ENCODE data around the gene ANKRD26. TPM values are rescaled to one million over a fixed set of nuclear protein-coding genes. Genes with fewer than 3 reads are reported as not detected.

Gene ANKRD26
- total and polyA plus RNA-seq, 10 donors, result 1.7 to 19.7 (median 8.5) TPM

GRCh38 chr10:26994743-26995142, 105.6 kb downstream of the ANKRD26 start:
- Histone ChIP-seq H3K9me3 (peaks cover 0 to 12% (median 0%) of the 10 kb centered on the region in 8 donors), H3K4me1 (no peaks in the 10 kb centered on the region), H3K36me3 (peaks cover 0 to 5% (median 0%) of the 10 kb centered on the region in 6 donors), H3K27ac (no peak overlapping the region), H3K27me3 (replicated peaks in 1 of 7) (no peaks in the 10 kb centered on the region), H3K4me3 (no peak overlapping the region)
- TF ChIP-seq POLR2AphosphoS5 (IDR thresholded peaks at IDR 0.05) (no peak), POLR2A (IDR thresholded peaks at IDR 0.05) (no peak), CTCF (IDR thresholded peaks at IDR 0.05 in 8 of 11, conservative IDR thresholded peaks at IDR 0.05 in 3 of 11) (no peak)
- intact Hi-C loops (cut with DNase I; ENCODE audit: low total_unique reads), result no loop called here
- 92 to 100% (median 97%) methylated on average over 3 of the region's 3 CpGs for WGBS, 5 donors
- DNase-seq, result no peak

GRCh38 chr10:26987851-26988250, 112.4 kb downstream of the ANKRD26 start:
- intact Hi-C loops (cut with DNase I; ENCODE audit: low total_unique reads), result no loop called here
- H3K9me3 ChIP-seq, result no peaks in the 10 kb centered on the region
- TF ChIP-seq POLR2A (IDR thresholded peaks at IDR 0.05) (no peak), CTCF (IDR thresholded peaks at IDR 0.05 in 8 of 11, conservative IDR thresholded peaks at IDR 0.05 in 3 of 11) (no peak), POLR2AphosphoS5 (IDR thresholded peaks at IDR 0.05) (no peak)
- H3K4me3 ChIP-seq, result no peak overlapping the region
- no peaks in the 10 kb centered on the region for H3K4me1 ChIP-seq
- WGBS, 5 donors, result 89 to 100% (median 91%) methylated on average over 1 of the region's 1 CpG
- no peak for DNase-seq
- H3K36me3 ChIP-seq, result no peaks in the 10 kb centered on the region
- H3K27me3 ChIP-seq (replicated peaks in 1 of 7), result no peaks in the 10 kb centered on the region
- no peak overlapping the region for H3K27ac ChIP-seq

GRCh38 chr10:26983156-26983555, 117.1 kb downstream of the ANKRD26 start:
- H3K36me3 ChIP-seq, result no peaks in the 10 kb centered on the region
- intact Hi-C loops (cut with DNase I; ENCODE audit: low total_unique reads), result no loop called here
- no peaks in the 10 kb centered on the region for H3K4me1 ChIP-seq
- TF ChIP-seq POLR2AphosphoS5 (IDR thresholded peaks at IDR 0.05) (no peak), POLR2A (IDR thresholded peaks at IDR 0.05) (no peak), CTCF (IDR thresholded peaks at IDR 0.05 in 8 of 11, conservative IDR thresholded peaks at IDR 0.05 in 3 of 11) (no peak)
- H3K27ac ChIP-seq, result no peak overlapping the region
- no peaks in the 10 kb centered on the region for H3K27me3 ChIP-seq (replicated peaks in 1 of 7)
- H3K4me3 ChIP-seq, result no peak overlapping the region
- H3K9me3 ChIP-seq, result no peaks in the 10 kb centered on the region
- no peak for DNase-seq
- 42 to 97% (median 94%) methylated on average over 1 of the region's 1 CpG for WGBS, 5 donors

GRCh38 chr10:26982058-26982457, 118.2 kb downstream of the ANKRD26 start:
- no peak for DNase-seq
- intact Hi-C loops (cut with DNase I; ENCODE audit: low total_unique reads), result no loop called here
- H3K36me3 ChIP-seq, result no peaks in the 10 kb centered on the region
- H3K27me3 ChIP-seq (replicated peaks in 1 of 7), result no peaks in the 10 kb centered on the region
- H3K9me3 ChIP-seq, result no peaks in the 10 kb centered on the region
- WGBS, 5 donors, result 86 to 100% (median 88%) methylated on average over 1 of the region's 1 CpG
- no peak overlapping the region for H3K4me3 ChIP-seq
- TF ChIP-seq CTCF (IDR thresholded peaks at IDR 0.05 in 8 of 11, conservative IDR thresholded peaks at IDR 0.05 in 3 of 11) (no peak), POLR2AphosphoS5 (IDR thresholded peaks at IDR 0.05) (no peak), POLR2A (IDR thresholded peaks at IDR 0.05) (no peak)
- no peaks in the 10 kb centered on the region for H3K4me1 ChIP-seq
- H3K27ac ChIP-seq, result no peak overlapping the region

All from spleen (tissue), 11 donors.